Mesenchymal stem cell (in vitro differentiated cells and primary cell): ENCODE data around the gene FGFR1OP2.

Experiments
- DNase-seq: peaks from one replicate; pipeline ENCODE4 v3.0.0-alpha.2; 2013
- H2AFZ ChIP-seq: one replicate; pipeline ENCODE4 v1.6.1; 2013; ENCODE audit warnings: low read depth, mild to moderate bottlenecking, control low read depth, inconsistent platforms, low read length, moderate library complexity
- H2AK5ac ChIP-seq: 2 replicates; pipeline ENCODE4 v1.6.1; 2013; ENCODE audit warnings: low read length, moderate library complexity, mild to moderate bottlenecking, inconsistent platforms; ENCODE audit not compliant: severe bottlenecking
- H2BK120ac ChIP-seq: one replicate; pipeline ENCODE4 v1.6.1; 2013; ENCODE audit warnings: low read depth, mild to moderate bottlenecking, inconsistent platforms, low read length, moderate library complexity
- H2BK12ac ChIP-seq, 2 experiments: one replicate each; pipeline ENCODE4 v1.6.1; 2013; ENCODE audit warnings: inconsistent platforms in 2 of 2, low read length in 2 of 2, mild to moderate bottlenecking in 2 of 2, moderate library complexity in 2 of 2, control low read depth in 1 of 2
- H2BK15ac ChIP-seq: one replicate; pipeline ENCODE4 v1.6.1; 2013; ENCODE audit warnings: mild to moderate bottlenecking, low read depth, inconsistent platforms; ENCODE audit not compliant: poor library complexity, severe bottlenecking
- H2BK5ac ChIP-seq: 2 replicates; pipeline ENCODE4 v1.6.1; 2013; ENCODE audit warnings: low read depth, mild to moderate bottlenecking, low read length, control low read depth, inconsistent platforms; ENCODE audit not compliant: poor library complexity, severe bottlenecking
- H3K14ac ChIP-seq, 2 experiments: one replicate each; pipeline ENCODE4 v1.6.1; 2013; ENCODE audit warnings: inconsistent platforms in 2 of 2, low read length in 2 of 2, control low read depth in 1 of 2, mild to moderate bottlenecking in 1 of 2, moderate library complexity in 1 of 2
- H3K18ac ChIP-seq, 2 experiments: one replicate each; pipeline ENCODE4 v1.6.1; 2013; ENCODE audit warnings: inconsistent platforms in 2 of 2, low read length in 2 of 2, control low read depth in 1 of 2, low read depth in 1 of 2, mild to moderate bottlenecking in 1 of 2
- H3K23ac ChIP-seq, 2 experiments: one replicate each; pipeline ENCODE4 v1.6.1; 2013; ENCODE audit warnings: inconsistent platforms in 2 of 2, low read length in 2 of 2, mild to moderate bottlenecking in 2 of 2, moderate library complexity in 2 of 2, control low read depth in 1 of 2
- H3K27ac ChIP-seq: 2 replicates; pipeline ENCODE4 v1.5.1; 2013; ENCODE audit warnings: mild to moderate bottlenecking, moderate library complexity, low read length, control low read depth, inconsistent platforms; ENCODE audit not compliant: poor library complexity, severe bottlenecking
- H3K27me3 ChIP-seq, 2 experiments: 2 replicates each; pipeline versions ENCODE4 v1.6.1 to v1.7.0; 2013; ENCODE audit warnings: low read length in 2 of 2, mild to moderate bottlenecking in 2 of 2, moderate library complexity in 2 of 2, control low read depth in 1 of 2, inconsistent platforms in 1 of 2; ENCODE audit not compliant: control insufficient read depth in 1 of 2, insufficient read depth in 1 of 2
- H3K36me3 ChIP-seq, 2 experiments: 2 replicates each; pipeline versions ENCODE4 v1.6.1 to v1.7.0; 2013; ENCODE audit warnings: low read length in 2 of 2, control low read depth in 1 of 2, inconsistent platforms in 1 of 2, low read depth in 1 of 2, mild to moderate bottlenecking in 1 of 2; ENCODE audit not compliant: insufficient read depth in 2 of 2, control insufficient read depth in 1 of 2
- H3K4ac ChIP-seq, 2 experiments: one replicate each; pipeline ENCODE4 v1.6.1; 2013; ENCODE audit warnings: inconsistent platforms in 2 of 2, low read length in 2 of 2, mild to moderate bottlenecking in 2 of 2, moderate library complexity in 2 of 2, control low read depth in 1 of 2, low read depth in 1 of 2
- H3K4me1 ChIP-seq: 2 replicates; pipeline ENCODE4 v1.6.1; 2013; ENCODE audit warnings: low read depth, low read length, control low read depth; ENCODE audit not compliant: control insufficient read depth, insufficient read depth
- H3K4me2 ChIP-seq: 2 replicates; pipeline ENCODE4 v1.6.1; 2013; ENCODE audit warnings: low read length, mild to moderate bottlenecking, inconsistent platforms; ENCODE audit not compliant: poor library complexity, severe bottlenecking
- H3K4me3 ChIP-seq, 2 experiments: 2 replicates each; pipeline versions ENCODE4 v1.5.1 to v1.7.0; 2013; ENCODE audit warnings: low read length in 2 of 2, mild to moderate bottlenecking in 2 of 2, control low read depth in 1 of 2, low read depth in 1 of 2; ENCODE audit not compliant: insufficient read depth in 1 of 2
- H3K79me1 ChIP-seq: replicated peaks from 2 replicates; pipeline ENCODE4 v1.6.1; 2013; ENCODE audit warnings: mild to moderate bottlenecking, control low read depth, low read length, inconsistent platforms; ENCODE audit not compliant: poor library complexity, severe bottlenecking
- H3K9ac ChIP-seq: 2 replicates; pipeline ENCODE4 v1.7.0; 2013; ENCODE audit warnings: mild to moderate bottlenecking, low read length, moderate library complexity
- H3K9me3 ChIP-seq: 2 replicates; pipeline ENCODE4 v1.7.0; 2013; ENCODE audit warnings: mild to moderate bottlenecking, low read length; ENCODE audit not compliant: control insufficient read depth
- H4K8ac ChIP-seq: one replicate; pipeline ENCODE4 v1.6.1; 2013; ENCODE audit warnings: inconsistent platforms, mild to moderate bottlenecking, low read length, moderate library complexity
- H4K91ac ChIP-seq: one replicate; pipeline ENCODE4 v1.6.1; 2013; ENCODE audit warnings: mild to moderate bottlenecking, low read length, inconsistent platforms
- WGBS: methylation state at CpG from one replicate; pipeline ENCODE4 v1.1.7; 2013; ENCODE audit warnings: mixed read lengths; 5-methylcytosine and 5-hydroxymethylcytosine counted together

The FGFR1OP2 gene

GRCh38 chr12:26979733-26980132 is 41.5 kb downstream of the FGFR1OP2 start:
- no peak overlapping the region for H4K8ac ChIP-seq
- WGBS, result 95% methylated on average over 11 of the region's 11 CpGs
- no peak overlapping the region for H2AFZ ChIP-seq
- no peak overlapping the region for H2BK15ac ChIP-seq
- no peak overlapping the region for H4K91ac ChIP-seq
- H3K4me1 ChIP-seq, result no peaks in the 10 kb centered on the region
- H3K9ac ChIP-seq, result no peak overlapping the region
- no peak overlapping the region for H3K4ac ChIP-seq
- H3K36me3 ChIP-seq, result peaks cover 12 to 41% of the 10 kb centered on the region in 2 experiments
- DNase-seq, result no peak
- no peak overlapping the region for H3K23ac ChIP-seq
- H2BK120ac ChIP-seq, result no peak overlapping the region
- no peak overlapping the region for H3K27ac ChIP-seq
- no peak overlapping the region for H3K4me3 ChIP-seq
- no peak overlapping the region for H2BK5ac ChIP-seq
- no peaks in the 10 kb centered on the region for H3K27me3 ChIP-seq
- H3K9me3 ChIP-seq, result no peaks in the 10 kb centered on the region
- peaks cover 18% of the 10 kb centered on the region for H3K79me1 ChIP-seq
- no peak overlapping the region for H2AK5ac ChIP-seq
- H3K14ac ChIP-seq, result no peak overlapping the region
- H3K18ac ChIP-seq, result no peak overlapping the region
- H2BK12ac ChIP-seq, result no peak overlapping the region
- H3K4me2 ChIP-seq, result no peak overlapping the region

- H2AFZ ChIP-seq, result no peak overlapping the region
- no peak overlapping the region for H2BK15ac ChIP-seq
- H3K4ac ChIP-seq, result no peak overlapping the region
- no peak overlapping the region for H2BK120ac ChIP-seq
- no peak overlapping the region for H3K14ac ChIP-seq
- H3K23ac ChIP-seq, result no peak overlapping the region
- H2BK5ac ChIP-seq, result no peak overlapping the region
- no peak overlapping the region for H3K4me2 ChIP-seq
- H3K9ac ChIP-seq, result no peak overlapping the region
- no peak overlapping the region for H2BK12ac ChIP-seq
- 88% methylated on average over 1 of the region's 2 CpGs for WGBS
- H3K4me3 ChIP-seq, result no peak overlapping the region
- no peak overlapping the region for H3K18ac ChIP-seq
- H2AK5ac ChIP-seq, result no peak overlapping the region
- no peak overlapping the region for H3K27ac ChIP-seq
- DNase-seq, result no peak
- no peak overlapping the region for H4K8ac ChIP-seq
- no peaks in the 10 kb centered on the region for H3K4me1 ChIP-seq
- H3K27me3 ChIP-seq, result no peaks in the 10 kb centered on the region
- H3K79me1 ChIP-seq, result peaks cover 20% of the 10 kb centered on the region
- peaks cover 9 to 18% of the 10 kb centered on the region in 2 experiments for H3K36me3 ChIP-seq
- no peaks in the 10 kb centered on the region for H3K9me3 ChIP-seq
- no peak overlapping the region for H4K91ac ChIP-seq
These were observed 44.6 kb downstream of the FGFR1OP2 start for GRCh38 chr12:26982866-26983265.

GRCh38 chr12:26987634-26988424 is 49.6 kb downstream of the FGFR1OP2 start:
- no peak overlapping the region for H4K91ac ChIP-seq
- H3K18ac ChIP-seq, result no peak overlapping the region
- no peaks in the 10 kb centered on the region for H3K27me3 ChIP-seq
- H3K4me3 ChIP-seq, result no peak overlapping the region
- no peak overlapping the region for H3K9ac ChIP-seq
- DNase-seq, result peak; percentile 41
- no peak overlapping the region for H3K14ac ChIP-seq
- H3K9me3 ChIP-seq, result no peaks in the 10 kb centered on the region
- no peak overlapping the region for H3K23ac ChIP-seq
- H2BK120ac ChIP-seq, result no peak overlapping the region
- no peaks in the 10 kb centered on the region for H3K4me1 ChIP-seq
- H2AFZ ChIP-seq, result no peak overlapping the region
- no peak overlapping the region for H4K8ac ChIP-seq
- H2AK5ac ChIP-seq, result no peak overlapping the region
- no peak overlapping the region for H3K4ac ChIP-seq
- H3K4me2 ChIP-seq, result no peak overlapping the region
- H2BK5ac ChIP-seq, result no peak overlapping the region
- H2BK15ac ChIP-seq, result no peak overlapping the region
- H3K36me3 ChIP-seq, result peaks cover 6 to 25% of the 10 kb centered on the region in 2 experiments
- H2BK12ac ChIP-seq, result no peak overlapping the region
- WGBS, result 96% methylated on average over 10 of the region's 10 CpGs
- H3K79me1 ChIP-seq, result peaks cover 13% of the 10 kb centered on the region
- no peak overlapping the region for H3K27ac ChIP-seq

- H3K27me3 ChIP-seq, result no peaks in the 10 kb centered on the region
- H4K91ac ChIP-seq, result no peak overlapping the region
- H3K79me1 ChIP-seq, result peaks cover 12% of the 10 kb centered on the region
- WGBS, result 80% methylated on average over 1 of the region's 4 CpGs
- H3K4ac ChIP-seq, result no peak overlapping the region
- no peak overlapping the region for H2AK5ac ChIP-seq
- no peak overlapping the region for H3K9ac ChIP-seq
- no peak overlapping the region for H3K4me2 ChIP-seq
- H3K4me3 ChIP-seq, result no peak overlapping the region
- H3K27ac ChIP-seq, result no peak overlapping the region
- no peak overlapping the region for H2AFZ ChIP-seq
- peaks cover 6 to 30% of the 10 kb centered on the region in 2 experiments for H3K36me3 ChIP-seq
- H2BK12ac ChIP-seq, result no peak overlapping the region
- H3K4me1 ChIP-seq, result no peaks in the 10 kb centered on the region
- H2BK15ac ChIP-seq, result no peak overlapping the region
- no peak for DNase-seq
- H3K18ac ChIP-seq, result no peak overlapping the region
- no peaks in the 10 kb centered on the region for H3K9me3 ChIP-seq
- H2BK5ac ChIP-seq, result no peak overlapping the region
- H4K8ac ChIP-seq, result no peak overlapping the region
- H2BK120ac ChIP-seq, result no peak overlapping the region
- no peak overlapping the region for H3K23ac ChIP-seq
- H3K14ac ChIP-seq, result no peak overlapping the region
These were observed 50.4 kb downstream of the FGFR1OP2 start for GRCh38 chr12:26988703-26989102.
